GM19395 (cell line): ENCODE measurements around the gene EBF3.

Source experiments
- ATAC-seq: cut with Tn5 transposase; IDR thresholded peaks from one replicate; pipeline ENCODE4 v1.9.1; 2021; ENCODE audit warnings: mild to moderate bottlenecking, moderate library complexity; ENCODE audit not compliant: unreplicated experiment

Gene EBF3

GRCh38 chr10:129971381-129972144 is 7.5 kb upstream of the EBF3 start:
- ATAC-seq = no peak

- ATAC-seq = no peak
Observed at GRCh38 chr10:129970465-129971364, 6.6 kb upstream of the EBF3 start.

DNA sequence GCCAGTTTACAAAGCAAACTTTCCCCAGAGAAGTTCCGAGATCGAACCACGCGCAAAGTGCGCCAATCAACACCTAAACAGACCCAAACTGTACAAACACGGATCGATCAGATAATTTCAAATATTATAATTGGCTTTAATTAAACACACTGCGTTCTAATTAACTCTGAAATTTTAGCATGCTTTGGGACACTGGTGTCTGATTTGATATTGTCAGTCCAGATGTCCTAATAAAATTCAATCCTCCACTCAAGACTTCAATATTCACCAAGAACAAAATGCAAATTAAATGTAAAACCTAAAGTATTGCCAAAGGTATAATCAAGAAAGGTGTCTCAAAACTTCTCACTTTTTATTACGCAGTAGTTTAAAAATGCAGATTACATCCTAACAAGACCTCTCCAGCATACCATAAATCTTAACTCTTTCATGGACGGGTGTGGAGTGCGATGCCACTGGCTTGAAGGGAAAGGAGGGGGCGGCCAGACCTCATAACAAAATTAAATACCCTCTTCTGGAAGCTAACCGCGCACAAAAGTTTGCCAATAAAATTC is 5.9 kb upstream of the EBF3 start:
- ATAC-seq = no peak

- ATAC-seq = no peak
Observed at GRCh38 chr10:129969184-129969910, 5.3 kb upstream of the EBF3 start.

DNA sequence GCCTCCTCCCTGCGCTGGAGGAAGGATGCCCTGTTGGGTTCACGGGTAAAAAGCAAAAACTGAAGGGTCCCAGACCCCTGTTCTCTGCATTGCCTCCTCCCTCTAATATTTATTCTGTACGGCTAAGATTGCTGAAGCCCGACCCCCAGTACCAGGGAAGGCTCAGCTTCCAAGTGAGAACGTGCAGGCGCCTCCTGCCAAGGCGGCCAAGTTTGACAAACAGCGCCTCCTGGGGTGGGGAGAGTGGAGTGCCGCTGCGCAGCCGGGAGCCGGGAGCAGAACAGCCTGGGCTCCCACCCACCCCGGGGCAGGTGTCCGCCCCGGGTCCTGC is 4.7 kb upstream of the EBF3 start:
- no peak for ATAC-seq

GRCh38 chr10:129968020-129968852 is 4.2 kb upstream of the EBF3 start:
- no peak for ATAC-seq

GRCh38 chr10:129967579-129968019 is 3.5 kb upstream of the EBF3 start:
- ATAC-seq = no peak

DNA sequence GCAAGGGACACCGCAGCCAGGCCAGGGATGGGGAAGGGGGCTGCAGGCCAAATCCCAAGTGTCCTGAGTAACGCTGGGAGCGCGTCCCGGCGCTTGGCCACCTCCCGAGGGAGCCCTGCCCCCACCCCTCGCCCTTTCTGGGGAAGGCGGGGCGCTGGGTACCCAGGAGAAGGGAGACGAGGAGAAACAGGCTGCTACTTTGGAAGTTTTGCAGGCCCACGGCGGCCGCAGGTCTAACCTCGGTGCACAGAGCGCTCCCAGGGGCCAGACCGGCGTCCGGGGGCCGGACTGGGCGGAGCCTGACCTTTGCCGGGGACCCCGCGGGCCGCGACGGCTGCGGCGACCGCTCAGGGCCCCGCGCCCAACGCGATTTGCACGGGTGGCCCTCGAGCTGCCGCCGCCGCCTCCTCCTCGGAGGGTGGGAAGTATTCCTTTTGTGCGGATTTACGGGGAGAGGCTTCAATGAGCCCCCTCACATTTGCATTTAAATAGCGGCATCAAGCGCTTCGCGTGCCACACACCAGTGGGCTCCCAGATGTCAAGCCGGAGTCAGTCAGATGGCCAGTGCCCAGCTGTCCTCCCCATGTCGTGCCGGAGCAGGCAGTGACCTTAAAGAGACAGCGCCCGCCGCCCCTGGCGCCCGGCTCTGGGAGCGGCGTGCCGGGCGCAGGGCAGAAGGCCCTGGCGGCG is 3.0 kb upstream of the EBF3 start:
- ATAC-seq = no peak

GRCh38 chr10:129966370-129966888 is 2.4 kb upstream of the EBF3 start:
- ATAC-seq = no peak

DNA sequence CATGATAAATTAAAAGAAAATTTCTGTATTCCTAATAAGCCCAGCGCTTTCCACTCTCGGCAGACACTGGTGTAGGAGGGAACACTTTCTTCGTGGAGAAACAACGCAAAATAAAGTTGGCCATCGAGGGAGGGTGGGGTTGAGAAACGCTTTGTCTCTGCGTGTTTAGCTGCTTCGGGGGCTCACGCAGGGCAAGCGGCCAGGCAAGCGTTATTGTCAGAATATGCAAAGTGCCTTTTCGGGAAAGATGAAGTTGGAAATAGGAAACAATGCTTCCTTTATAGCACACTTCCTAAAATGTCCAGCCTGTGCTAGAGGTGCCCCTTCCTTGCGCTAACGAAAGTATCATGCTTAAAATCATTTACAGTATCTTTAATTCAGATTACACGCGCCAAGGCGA is 1.9 kb upstream of the EBF3 start:
- ATAC-seq = no peak

DNA sequence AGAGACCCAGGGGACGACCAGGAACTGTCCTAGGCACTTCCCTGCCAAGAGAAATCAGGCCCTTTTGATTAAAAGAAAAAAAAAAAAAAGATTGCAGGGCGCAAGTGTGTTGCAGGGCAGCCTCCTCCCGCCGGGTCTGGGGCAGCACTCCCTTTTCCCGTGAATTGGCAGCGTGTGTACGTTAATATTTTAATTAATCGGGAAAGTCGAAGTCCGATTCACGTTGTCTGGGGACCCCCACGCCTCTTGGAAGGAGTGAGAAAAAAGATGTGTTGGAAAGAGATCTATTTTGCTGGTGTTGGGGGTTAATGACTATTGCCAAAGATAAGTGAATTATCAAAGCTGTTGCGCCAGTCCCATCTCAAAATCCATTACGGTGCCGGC is 1.3 kb upstream of the EBF3 start:
- no peak for ATAC-seq

- no peak for ATAC-seq
Observed at GRCh38 chr10:129964611-129965424, 744 bp upstream of the EBF3 start.

DNA sequence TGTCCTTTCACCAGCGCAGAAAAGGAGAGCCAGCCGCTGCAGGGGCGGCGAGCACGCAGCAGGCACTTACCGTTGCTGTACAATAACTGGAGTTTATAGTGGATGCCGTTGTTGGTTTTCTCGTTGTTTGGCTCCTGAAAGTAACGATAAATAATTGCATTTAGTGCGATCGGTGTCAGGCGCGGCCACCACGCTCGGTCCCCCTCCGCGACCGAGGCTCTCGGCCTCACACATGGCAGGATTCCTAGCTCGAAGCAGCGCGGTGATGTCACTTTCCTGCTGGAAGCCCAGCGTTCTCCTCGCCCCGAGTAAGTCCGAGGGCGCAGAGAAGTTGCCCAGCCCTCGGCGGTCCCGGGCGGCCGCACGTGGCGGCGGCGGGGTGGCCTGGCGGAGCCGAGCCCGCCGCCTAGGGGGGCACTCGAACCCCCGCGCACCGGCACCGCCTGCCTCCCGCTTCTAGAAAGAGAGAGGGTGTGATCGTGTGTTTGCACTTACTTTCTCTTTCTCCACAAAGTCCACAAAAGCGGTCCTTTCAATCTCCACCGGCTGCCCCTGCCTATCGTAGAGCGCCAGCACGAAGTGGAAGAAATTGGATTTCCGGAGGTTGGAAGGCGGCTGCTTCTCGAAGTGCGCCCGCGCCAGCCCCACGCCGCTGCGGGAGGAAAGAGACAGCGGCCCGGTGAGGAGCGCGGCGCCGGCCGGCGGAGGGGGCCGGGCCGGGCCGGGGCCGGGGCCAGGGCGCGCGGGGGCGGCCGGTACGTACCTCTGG is 1.0 kb downstream of the EBF3 start:
- ATAC-seq = no peak

DNA sequence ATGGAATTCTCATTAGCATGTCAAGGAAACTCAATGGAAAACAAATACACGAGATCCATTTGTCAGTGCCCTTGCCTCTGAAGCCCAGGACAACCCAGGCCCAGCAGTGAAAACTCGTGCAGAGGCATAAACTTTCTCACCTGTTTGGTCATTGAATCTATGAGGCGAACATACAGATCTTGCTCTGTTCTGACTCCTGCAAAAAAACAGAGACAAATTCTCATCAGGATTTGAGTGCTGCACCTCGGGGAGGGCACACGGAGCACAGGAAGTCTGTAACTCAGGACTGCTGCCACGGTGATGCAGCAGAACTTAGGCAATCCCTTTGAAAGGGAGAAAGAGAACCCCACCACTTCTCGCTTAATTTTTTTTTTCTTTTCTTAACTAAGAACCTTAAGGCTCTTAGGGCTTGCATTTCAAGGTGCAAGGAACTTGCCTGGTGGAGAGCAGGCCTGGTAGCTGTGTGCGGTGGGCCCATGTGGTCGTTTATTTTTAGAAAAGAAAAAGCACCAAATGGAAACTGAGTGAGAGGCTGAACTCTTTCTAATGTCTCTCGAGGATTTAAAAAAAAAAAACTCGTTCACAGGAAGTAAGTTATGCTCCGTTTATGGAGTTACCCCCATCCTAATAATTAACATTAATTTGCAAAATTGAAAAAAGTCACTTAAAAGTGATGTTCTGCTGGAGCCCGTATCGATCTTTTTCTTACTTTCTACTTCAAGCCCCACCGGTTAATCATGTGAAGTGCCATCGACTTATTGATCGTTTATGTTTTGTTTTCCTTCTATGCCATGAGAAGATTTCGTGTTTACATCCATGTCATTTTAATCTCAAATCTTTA is 1.8 kb downstream of the EBF3 start:
- ATAC-seq = no peak

DNA sequence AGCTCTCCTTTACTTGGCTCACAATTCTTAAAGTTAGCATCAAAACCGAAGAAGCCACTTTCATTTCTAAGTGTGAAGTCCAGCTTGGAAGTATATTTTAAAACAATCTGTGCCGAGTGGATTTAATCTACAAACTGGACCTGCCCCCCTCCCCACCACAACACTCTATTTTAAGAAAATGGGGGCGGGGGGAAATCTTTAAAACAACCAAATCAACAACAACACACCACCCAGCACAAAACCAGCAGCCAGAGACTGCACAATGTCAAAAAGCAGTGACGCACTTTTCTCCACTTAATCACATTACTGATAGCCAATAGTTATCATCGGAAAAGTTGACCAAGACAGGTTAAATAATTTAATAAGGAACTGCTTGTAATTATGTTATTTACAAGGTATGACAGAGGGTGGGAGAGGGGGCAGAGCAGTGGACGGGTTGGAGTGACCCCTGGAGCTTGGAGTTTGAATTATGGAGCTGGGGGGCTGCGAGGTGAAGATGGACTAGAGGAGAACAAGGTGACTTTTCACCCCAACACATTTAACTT is 2.8 kb downstream of the EBF3 start:
- no peak for ATAC-seq

DNA sequence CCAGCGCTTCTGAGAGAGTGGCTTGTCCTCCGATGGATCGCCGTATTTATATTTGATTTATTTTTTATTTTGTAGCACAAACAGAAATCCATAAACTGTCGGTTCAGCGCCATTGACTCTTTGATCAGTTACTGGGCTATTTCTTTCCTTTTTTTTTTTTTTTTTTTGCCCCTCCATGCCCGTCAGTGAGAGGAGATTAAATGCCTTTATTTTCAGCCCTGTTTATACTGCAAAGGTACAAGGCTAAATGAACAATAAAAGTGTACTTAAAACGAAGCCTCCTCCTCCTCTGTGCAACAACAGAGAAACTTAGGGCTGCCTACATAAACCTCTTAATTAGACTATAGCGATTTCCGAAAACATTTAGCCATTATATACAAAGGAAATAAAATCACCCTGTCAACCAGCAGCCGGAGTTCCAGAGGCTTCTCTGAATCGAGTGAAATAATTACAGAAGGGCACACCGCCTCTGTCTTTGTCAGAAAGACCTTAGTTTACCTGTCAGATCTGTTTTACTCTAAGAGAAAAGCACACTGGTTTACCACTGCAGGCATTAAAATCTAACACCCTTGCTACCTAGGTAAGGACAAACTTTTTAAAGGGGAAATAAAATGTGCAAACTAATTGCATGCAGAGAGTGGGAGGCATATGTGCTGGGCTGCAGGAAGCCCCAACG is 3.5 kb downstream of the EBF3 start:
- no peak for ATAC-seq
